CD4-positive, alpha-beta T cell treated with Interleukin-17A for 4 hours (primary cell): ENCODE results near the gene CAPRIN1.

Experiments
- DNase-seq: peaks from one replicate; pipeline ENCODE4 v3.0.0-alpha.2; 2020; ENCODE audit warnings: mixed read lengths

The CAPRIN1 gene

GRCh38 chr11:34051349-34052035, at the start of gene CAPRIN1:
CAPRIN1 (plus strand) TSS chr11:34051731; CDS start chr11:34052421, 690 bp downstream.
- DNase-seq: peak; percentile 87

DNA sequence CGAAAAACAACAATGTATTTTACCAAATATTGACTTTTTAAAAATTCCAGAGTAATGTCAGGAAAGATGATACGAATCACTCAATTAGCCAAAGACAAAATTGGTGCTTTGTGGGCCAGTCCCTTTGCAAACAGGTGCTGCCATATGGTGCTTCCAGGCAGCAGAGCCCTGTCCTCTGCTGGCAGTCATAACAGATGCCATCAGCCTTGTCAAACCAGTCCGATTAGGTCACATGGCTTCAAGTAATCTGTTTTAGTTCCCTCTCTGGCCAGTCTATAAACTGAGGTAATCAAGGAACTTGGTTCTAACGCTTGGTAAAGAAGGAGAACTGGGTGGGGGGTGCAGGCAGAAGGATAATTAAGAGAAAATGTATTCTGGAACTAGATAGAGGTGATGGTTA, 49.1 kb upstream of the CAPRIN1 start:
- DNase-seq: no peak

GRCh38 chr11:34004236-34004635, 47.3 kb upstream of the CAPRIN1 start:
- no peak for DNase-seq

DNA sequence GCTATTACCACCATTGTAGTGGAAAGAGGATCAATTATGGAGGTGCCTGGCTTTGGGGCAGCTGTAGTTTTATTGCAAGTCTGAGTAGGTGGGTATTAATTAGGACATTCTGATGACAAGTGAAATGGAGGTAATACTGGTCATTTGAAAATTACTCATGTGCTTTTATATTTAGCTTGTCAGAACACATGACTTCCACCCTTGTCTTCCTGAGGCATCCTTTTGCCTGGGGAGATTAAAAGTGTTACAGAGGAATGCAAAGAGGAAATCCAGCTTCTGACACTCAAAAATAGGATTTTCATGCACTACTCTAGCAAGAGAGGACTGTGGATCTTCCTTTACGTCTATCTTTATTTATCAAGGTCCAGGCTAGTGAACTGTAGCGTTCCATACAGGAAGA, 44.7 kb upstream of the CAPRIN1 start:
- DNase-seq: no peak

DNA sequence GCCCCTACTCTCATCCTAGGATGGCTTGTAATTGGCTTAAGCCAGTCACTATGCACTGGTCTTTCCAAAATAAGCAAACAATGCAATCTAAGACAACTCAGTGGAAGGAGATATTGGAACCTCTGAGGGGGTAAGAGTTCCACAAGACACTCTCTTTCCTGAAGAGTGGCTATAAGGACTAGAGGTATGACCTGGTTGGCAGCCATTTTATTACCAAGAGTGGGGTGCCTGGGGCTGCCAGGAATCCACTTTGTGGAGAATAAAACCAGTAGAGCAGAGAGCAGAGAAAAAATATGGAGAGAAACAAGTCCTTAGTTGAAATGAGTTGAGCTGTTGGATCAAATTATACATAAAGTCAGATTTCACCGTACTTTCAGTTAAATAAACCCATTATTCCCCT, 38.8 kb upstream of the CAPRIN1 start:
- no peak for DNase-seq

DNA sequence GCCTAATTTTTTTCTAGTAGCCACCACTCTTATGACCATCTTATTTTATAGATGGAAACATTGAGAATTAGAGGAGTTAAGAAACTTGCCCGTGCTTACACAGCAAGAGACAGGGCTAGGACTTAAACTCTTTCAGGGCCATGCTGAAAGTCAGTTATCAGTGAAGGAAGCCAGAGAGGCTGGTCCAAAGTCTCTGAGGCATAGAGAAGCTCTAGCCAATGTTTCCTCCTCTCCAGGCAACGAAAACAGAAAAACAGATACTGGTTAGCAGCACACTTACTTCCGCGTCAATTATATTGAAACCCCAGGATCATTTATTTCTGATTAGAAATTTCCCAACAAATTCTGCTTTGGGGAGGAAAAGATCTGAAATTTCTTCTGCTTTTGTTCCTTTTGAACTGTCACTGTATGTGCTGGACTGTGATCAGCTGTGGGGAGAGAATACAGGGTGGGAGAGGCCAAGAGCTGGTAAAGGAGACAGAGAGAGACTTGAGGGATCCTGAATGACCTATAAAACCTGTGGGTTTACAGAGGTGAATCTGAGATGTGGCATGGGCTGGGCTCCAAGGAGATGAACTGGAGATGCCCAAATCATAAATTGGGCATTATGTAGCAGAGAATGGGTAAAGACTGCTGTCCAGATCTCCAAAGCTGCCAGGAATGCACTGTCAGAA, 37.5 kb upstream of the CAPRIN1 start:
- DNase-seq: no peak

GRCh38 chr11:34021977-34022735, 29.4 kb upstream of the CAPRIN1 start:
- DNase-seq: no peak

- DNase-seq: no peak
Observed at GRCh38 chr11:34026432-34026831, 25.1 kb upstream of the CAPRIN1 start.

DNA sequence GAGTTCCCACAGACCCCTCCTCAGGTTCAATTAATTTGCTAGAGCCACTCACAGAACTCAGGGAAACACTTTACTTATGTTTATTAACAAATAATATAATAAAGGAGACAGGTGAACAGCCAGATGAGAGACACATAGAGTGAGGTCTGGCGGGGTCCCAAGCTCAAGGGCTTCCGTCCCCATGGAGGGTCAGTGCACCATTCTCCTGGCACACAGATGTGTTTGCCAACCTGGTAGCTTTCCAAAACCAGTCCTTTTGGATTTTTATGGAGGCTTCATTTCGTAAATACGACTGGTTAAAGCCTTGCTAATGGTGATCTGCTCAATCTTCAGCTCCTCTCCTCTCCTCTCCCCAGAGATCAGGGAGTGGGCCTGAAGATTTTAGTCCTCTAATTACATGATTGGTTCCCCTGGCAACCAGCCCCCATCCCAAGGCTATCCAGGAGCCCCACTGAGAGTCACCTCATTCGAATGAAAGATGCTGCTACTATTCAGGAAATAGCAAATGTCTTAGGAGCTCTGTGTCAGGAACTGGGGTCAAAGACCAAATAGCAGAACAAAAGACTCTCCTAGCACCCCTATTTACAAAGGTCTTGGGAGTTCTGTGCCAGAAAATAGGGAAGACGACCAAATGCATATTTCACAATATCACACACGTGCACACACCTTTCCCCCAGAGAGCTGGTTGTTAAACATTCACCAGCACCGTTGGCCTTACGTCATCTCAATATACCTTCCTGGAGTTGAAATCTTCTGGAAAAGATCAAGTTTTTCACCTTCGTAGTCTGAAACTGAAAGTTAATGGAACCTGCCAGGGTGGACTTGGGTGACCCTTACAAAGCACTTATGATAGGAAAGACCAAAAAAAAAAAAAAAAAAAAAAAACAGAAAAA, 23.8 kb upstream of the CAPRIN1 start:
- DNase-seq: no peak

DNA sequence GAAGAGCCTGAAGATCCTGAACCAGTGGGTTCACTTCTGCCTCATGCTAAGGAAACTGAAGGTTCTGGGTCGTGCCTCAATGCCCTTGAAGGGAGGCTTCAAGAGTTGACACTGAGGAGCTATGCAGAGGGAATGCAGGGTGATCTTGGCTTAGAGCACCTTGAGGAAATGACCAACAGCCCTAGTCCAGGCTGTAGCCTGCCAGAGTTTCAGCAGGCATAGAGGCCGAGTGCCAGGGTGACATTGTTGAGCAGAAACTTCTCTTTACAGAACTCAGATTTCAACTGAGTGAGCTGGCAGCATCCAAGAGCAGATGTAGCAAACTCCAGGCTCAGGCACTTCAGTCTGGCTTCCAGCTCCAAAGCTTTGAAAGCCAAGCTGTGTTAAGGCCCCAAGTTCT, 23.1 kb upstream of the CAPRIN1 start:
- DNase-seq: no peak

- no peak for DNase-seq
Observed at GRCh38 chr11:34029176-34029575, 22.4 kb upstream of the CAPRIN1 start.

- no peak for DNase-seq
Observed at GRCh38 chr11:34030382-34030781, 21.1 kb upstream of the CAPRIN1 start.

DNA sequence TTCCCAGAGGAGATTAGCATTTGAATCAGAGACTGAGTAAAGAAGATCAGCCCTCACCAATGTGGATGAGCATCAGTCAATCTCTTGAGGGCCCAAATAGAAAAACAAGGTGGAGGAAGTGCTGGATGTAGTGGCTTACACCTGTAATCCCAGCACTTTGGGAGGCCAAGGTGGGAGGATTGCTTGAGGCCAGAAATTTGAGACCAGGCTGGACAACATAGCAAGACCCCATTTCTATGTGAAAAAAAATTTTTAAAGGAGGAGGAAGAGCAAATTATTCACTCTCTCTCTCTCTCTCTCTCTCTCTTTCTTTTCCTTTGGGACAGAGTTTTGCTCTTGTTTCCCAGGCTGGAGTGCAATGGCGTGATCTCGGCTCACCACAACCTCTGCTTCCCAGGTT, 18.1 kb upstream of the CAPRIN1 start:
- no peak for DNase-seq

- no peak for DNase-seq
Observed at GRCh38 chr11:34034053-34034452, 17.5 kb upstream of the CAPRIN1 start.

DNA sequence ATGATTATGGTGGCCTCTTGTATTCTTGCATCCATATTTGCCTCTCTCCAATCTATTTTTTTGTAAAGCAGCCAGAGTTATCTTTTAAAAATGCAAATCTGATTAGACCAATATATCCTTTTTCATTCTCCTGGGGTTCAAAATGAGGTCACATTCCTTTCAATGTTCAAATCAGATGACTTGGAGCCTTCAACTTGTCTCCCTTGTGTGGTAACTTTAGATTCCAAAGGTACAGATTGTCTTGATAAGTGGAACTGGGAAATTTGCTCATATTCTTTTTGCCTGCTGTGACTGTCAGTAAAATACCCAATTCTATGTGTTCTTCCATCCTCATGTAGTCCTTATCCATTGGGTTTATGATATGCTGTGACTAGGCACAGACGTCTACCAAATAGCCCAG, 15.1 kb upstream of the CAPRIN1 start:
- DNase-seq: no peak

DNA sequence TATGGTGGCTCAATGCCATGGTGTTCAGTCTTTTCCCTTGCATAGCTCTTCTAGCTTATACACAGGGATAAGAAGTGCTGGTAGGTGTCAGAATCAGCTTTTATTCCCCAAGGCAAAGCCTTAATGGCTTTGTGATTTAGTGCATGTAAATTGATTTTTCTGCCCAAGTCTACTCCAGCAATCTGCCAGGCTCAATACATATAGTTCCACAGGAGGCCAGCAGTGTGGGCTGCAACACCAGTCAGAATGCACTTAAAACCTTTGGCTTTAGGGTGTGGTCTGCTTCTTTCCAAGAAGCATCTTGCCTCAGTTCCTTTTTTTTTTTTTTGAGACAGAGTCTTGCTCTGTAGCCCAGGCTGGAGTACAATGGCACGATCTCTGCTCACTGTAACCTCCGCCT, 14.5 kb upstream of the CAPRIN1 start:
- no peak for DNase-seq

GRCh38 chr11:34040571-34040970, 11.0 kb upstream of the CAPRIN1 start:
- DNase-seq: no peak

DNA sequence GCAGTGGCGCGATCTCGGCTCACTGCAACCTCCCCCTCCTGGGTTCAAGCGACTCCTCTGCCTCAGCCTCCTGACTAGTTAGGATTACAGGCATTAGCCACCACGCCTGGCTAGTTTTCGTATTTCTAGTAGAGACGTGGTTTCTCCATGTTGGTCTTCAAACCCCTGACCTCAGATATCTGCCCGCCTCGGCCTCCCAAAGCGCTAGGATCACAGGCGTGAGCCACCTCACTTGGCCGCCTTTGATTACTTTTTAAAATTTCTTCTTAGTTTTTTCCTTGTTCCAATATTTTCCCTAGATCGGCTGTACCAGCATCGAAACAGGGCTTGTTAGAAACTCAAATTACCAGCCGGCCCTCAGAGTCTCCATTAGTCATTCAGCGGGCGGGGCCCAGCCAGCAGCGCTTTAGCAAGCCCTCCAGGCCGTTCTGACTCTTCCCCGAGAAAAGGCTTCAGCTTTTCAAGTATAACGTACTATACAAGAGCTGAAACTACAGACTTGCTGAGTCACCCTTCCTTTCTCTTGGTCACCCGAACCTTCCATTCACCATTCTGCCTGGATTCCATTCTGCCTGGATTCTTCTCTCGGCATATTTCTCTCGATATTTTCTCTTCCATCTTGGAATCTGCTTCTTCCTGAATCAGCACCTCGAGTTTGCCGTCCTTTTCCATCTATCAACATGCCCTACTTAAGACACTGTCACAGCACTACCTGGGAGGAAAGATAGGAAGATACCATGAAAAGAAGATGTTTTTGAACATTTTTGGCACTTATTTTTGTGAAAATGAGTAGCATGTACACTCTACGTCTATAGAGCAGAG, 6.7 kb upstream of the CAPRIN1 start:
- DNase-seq: no peak

GRCh38 chr11:34049028-34049427, 2.5 kb upstream of the CAPRIN1 start:
- no peak for DNase-seq

GRCh38 chr11:34050581-34051348, 766 bp upstream of the CAPRIN1 start:
- DNase-seq: no peak

- DNase-seq: peak; percentile 94
Observed at GRCh38 chr11:34052036-34052607, 591 bp downstream of the CAPRIN1 start.
